ENCODE results near the gene TAF10.
A peak's percentile ranks its signal among the peaks of the same experiment; 100 is the strongest.

The TAF10 gene

GRCh38 chr11:6623391-6624363 is 11.7 kb upstream of the TAF10 start:
- no peak for DNase-seq

DNA sequence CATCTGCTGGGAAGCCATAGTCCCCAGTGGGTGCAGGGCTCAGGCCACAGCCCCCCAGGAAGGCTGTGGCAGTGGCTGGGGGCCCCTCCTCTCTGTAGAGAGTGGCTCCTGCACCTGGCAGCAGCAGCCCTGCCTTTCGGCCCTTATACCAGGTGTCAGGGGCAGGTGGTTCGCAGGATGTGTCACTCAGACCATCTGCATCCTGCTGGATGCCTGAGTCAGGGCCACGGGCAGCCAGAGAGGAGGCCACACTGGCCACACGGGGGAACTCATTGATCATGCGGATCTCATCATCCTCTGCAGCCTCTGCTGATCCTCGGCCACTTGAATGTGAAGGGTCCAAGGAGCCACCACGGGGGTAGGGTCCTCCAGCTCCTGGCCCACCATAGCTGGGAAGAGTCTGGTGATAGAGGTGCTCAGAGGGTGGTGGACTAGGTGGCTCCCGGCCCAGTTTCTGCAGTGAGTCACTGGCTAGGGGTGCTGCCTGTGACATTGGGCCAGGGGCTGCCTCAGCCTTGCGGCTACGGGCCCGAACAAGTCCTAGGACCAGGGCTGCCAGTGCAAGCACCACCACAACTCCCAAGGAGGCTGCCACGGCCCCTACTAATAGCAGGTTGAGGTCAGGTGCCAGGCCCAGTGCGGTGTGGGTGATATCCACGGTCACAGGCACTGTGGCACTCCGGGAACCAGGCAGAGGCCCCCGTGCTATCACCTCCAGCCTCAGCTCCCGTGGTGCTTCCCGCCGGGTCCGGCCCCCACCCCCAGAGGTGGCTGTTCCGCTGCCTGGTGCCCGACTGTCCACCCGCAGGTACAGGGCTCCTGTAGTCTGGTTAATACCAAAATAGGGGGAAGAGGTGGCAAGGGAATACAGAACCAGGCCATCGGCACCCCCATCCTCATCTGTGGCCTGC is 10.5 kb upstream of the TAF10 start:
- no peak for DNase-seq

GRCh38 chr11:6621711-6622211 is 9.7 kb upstream of the TAF10 start:
- no peak for DNase-seq

- no peak for DNase-seq
Measured at GRCh38 chr11:6620636-6621035, 8.6 kb upstream of the TAF10 start.

DNA sequence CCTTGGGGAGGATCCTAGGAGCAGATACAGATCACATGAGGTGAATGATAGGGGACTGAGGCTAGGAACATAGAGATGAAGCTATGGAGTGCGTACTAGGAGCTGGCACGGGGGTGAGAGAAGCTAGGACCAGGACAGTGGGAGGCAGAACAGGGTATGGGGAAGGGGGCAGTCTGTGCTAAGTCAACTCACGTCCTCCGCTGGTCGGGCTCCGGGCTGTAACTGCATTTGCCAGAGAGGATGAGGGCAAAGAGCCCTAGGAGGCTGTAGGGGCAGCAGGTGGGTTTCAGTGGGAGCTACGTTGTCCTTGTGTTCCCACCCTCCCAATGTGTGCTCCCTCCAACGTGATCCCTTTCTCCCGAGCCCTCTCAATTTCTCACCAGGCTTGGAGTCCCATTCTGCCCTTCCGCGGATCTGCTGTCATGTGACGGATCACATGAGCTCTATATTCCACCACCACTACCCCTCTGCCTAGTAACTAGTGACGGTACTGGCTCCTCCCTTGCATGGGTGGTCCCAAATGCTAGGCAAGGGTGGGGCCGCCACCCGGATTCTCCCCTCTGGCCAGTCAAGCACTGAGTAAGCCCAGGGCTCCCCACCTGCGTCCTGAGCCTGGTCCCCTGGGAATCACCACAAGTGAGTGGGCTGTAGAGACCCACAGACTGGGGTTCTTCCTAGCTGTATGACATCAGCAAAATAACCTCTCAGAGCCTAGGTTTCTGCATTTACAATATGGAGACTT is 7.2 kb upstream of the TAF10 start, which contains the start of gene TPP1:
TPP1 (minus strand) TSS at position 419 of the 742 bp plus-strand sequence; CDS start at position 397, 22 bp downstream.
- DNase-seq, result peak; percentile 89

GRCh38 chr11:6618117-6619003 is 6.3 kb upstream of the TAF10 start:
- DNase-seq, result peak; percentile 14

DNA sequence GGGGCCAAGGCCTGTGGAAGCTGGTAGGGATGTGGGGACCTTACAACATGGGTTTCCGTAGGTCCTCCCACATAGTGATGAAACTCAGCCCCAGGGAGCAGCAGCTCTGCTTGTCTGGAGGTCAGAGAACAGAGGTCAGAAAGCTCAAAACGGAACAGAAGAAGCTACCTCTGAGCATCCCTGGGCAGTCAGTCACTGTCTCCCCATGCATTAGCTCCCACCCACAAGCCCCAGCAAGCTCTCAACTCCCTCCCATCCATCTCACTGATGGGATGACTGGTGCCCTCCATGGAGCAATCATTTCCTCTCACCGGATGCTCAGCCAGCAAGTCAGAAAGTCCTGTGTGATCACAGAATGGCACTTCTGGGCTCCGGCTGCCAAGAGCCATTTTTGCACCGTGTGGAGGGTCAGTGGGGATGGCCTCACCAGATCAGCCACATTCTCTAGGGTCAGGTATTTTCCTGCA is 5.3 kb upstream of the TAF10 start:
- no peak for DNase-seq

- DNase-seq, result no peak
Measured at GRCh38 chr11:6616596-6617250, 4.7 kb upstream of the TAF10 start.

- DNase-seq, result no peak
Measured at GRCh38 chr11:6615882-6616585, 4.0 kb upstream of the TAF10 start.

- no peak for DNase-seq
Measured at GRCh38 chr11:6615046-6615445, 3.0 kb upstream of the TAF10 start.

DNA sequence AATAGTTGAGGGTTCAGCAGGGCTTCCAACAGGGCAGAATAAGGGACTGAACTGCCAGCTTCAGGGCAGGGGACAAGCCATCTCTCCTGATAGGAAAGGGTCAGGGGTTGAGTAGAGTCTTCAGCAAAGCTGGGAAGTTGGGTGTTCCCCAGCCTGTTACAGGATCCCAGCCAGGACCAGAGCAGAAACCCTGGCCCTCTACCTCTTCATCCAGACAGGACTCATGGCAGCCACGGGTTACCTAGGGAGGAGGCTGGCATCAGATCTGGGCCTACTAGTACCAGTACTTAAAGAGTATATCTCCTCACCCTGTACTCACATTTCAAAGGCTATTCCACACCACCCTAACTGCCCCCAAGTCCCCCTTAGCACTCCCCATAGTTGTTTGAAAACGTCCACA is 2.4 kb upstream of the TAF10 start:
- DNase-seq, result no peak

- no peak for DNase-seq
Measured at GRCh38 chr11:6613496-6613895, 1.5 kb upstream of the TAF10 start.

GRCh38 chr11:6611963-6612212 is 128 bp downstream of the TAF10 start:
- DNase-seq, result no peak

- DNase-seq, result peak; percentile 13
Measured at GRCh38 chr11:6611092-6611962, 689 bp downstream of the TAF10 start.

GRCh38 chr11:6610591-6610990 is 1.4 kb downstream of the TAF10 start:
- no peak for DNase-seq

DNA sequence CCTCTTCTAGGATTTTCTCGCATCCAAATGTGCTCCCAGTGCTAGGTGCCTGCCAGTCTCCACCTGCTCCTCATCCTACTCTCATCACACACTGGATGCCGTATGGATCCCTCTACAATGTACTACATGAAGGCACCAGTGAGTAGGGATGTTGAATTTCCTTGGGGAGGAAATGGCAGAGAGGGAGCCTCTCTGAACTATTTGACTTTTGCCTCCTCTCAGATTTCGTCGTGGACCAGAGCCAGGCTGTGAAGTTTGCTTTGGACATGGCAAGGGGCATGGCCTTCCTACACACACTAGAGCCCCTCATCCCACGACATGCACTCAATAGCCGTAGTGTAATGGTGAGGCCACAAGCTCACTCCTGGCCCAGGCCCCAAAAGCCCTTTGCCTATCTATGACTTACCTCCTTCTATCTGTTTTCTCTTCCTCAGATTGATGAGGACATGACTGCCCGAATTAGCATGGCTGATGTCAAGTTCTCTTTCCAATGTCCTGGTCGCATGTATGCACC is 2.5 kb downstream of the TAF10 start:
- no peak for DNase-seq

GRCh38 chr11:6608726-6609501 is 3.1 kb downstream of the TAF10 start:
- no peak for DNase-seq

DNA sequence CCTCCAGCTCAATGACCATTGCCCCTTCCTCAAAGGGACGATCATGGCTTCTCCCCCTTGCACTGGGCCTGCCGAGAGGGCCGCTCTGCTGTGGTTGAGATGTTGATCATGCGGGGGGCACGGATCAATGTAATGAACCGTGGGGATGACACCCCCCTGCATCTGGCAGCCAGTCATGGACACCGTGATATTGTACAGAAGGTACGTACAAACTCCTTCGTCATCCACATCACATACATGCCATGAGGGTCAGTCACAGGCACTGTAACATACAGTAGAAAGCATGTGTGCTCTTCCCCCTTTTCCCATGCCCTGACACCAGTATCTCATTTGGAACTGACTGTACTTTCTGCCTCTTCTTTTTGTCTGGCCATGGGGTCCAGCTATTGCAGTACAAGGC is 4.0 kb downstream of the TAF10 start:
- no peak for DNase-seq

Data from kidney glomerular epithelial cell (primary cell).